ENCODE data around the gene LYSMD4.

DNA sequence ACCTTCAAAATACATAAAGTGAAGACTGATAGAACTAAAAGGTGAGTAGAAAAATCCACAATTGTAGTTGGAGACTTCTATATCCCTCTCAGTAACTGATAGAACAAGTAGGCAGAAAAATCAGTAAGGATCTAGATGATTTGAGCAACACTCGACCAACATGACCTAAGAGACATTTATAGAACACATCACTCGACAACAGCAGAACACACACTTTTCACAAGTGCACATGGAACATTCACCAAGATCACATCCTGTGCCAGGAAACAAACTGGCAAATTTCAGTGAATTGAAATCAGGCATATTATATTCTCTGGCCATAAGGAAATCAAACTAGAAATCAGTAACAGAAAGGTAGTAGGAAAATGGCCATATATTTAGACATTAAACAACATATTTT, 37.1 kb downstream of the LYSMD4 start:
- TF ChIP-seq, protein P1, sequence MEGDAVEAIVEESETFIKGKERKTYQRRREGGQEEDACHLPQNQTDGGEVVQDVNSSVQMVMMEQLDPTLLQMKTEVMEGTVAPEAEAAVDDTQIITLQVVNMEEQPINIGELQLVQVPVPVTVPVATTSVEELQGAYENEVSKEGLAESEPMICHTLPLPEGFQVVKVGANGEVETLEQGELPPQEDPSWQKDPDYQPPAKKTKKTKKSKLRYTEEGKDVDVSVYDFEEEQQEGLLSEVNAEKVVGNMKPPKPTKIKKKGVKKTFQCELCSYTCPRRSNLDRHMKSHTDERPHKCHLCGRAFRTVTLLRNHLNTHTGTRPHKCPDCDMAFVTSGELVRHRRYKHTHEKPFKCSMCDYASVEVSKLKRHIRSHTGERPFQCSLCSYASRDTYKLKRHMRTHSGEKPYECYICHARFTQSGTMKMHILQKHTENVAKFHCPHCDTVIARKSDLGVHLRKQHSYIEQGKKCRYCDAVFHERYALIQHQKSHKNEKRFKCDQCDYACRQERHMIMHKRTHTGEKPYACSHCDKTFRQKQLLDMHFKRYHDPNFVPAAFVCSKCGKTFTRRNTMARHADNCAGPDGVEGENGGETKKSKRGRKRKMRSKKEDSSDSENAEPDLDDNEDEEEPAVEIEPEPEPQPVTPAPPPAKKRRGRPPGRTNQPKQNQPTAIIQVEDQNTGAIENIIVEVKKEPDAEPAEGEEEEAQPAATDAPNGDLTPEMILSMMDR (IDR thresholded peaks at IDR 0.05), result no peak
- no peak for TF ChIP-seq POLR2A (IDR thresholded peaks at IDR 0.05)

All from vagina (tissue), 2 donors.